PFSK-1 (cell line): ENCODE data around the gene BCL11A.

Source experiments
- FOXP2 ChIP-seq: optimal IDR thresholded peaks from 2 replicates; pipeline ENCODE3; 2011; ENCODE audit warnings: borderline replicate concordance, control low read depth, inconsistent platforms; ENCODE audit not compliant: insufficient read depth; ENCODE audit errors: extremely low read length, extremely low read depth
- POLR2AphosphoS5 ChIP-seq: IDR thresholded peaks from 2 replicates; pipeline ENCODE4 v1.6.1; 2012; ENCODE audit warnings: low read depth, mild to moderate bottlenecking, control low read depth, low read length, moderate library complexity
- REST ChIP-seq, 2 experiments: IDR thresholded peaks; 2 replicates each; pipeline versions ENCODE4 v1.6.1 to v1.8.0; 2011 to 2012; ENCODE audit warnings: low read depth in 2 of 2, low read length in 2 of 2, control low read depth in 1 of 2, inconsistent platforms in 1 of 2, mild to moderate bottlenecking in 1 of 2, moderate library complexity in 1 of 2; ENCODE audit not compliant: insufficient read depth in 1 of 2
- SIN3A ChIP-seq: IDR thresholded peaks from 2 replicates; pipeline ENCODE4 v1.6.1; 2012; ENCODE audit warnings: mild to moderate bottlenecking, low read length, moderate library complexity, borderline replicate concordance; ENCODE audit not compliant: insufficient read depth
- TAF1 ChIP-seq: IDR thresholded peaks from 2 replicates; pipeline ENCODE4 v1.6.1; 2012; ENCODE audit warnings: low read length, control low read depth, borderline replicate concordance; ENCODE audit not compliant: insufficient read depth

The BCL11A gene

DNA sequence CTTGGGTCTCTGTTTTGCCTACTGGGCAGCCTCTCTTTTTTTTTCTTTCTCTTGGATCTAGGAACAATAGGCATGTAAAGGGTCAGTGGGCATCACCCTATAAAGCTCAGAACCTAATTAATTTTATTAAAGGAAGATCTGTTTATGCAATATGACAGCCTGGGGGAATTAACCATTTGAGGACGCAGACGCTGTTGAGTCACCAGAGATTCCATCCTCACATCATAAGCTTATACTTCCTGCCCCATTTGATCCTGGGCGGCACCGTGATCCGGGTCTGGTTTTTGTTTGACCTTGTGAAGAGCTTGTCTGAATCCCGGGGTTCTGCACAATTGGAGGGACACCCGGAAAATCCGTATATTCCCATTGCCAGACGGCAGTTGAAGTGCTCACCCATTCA, 16.8 kb upstream of the BCL11A start:
- no peak for TF ChIP-seq POLR2AphosphoS5
- TF ChIP-seq FOXP2 = no peak
- TF ChIP-seq SIN3A = no peak
- TF ChIP-seq REST (IDR thresholded peaks at IDR 0.05; ENCODE audit: insufficient read depth in 1 of 2, low read depth in 2 of 2, low read length in 2 of 2) = no peak
- TF ChIP-seq TAF1 = no peak

- TF ChIP-seq POLR2AphosphoS5 (no peak), FOXP2 (no peak), SIN3A (no peak), REST (IDR thresholded peaks at IDR 0.05; ENCODE audit: insufficient read depth in 1 of 2, low read depth in 2 of 2, low read length in 2 of 2) (no peak), TAF1 (no peak)
Measured at GRCh38 chr2:60569680-60570111, 16.2 kb upstream of the BCL11A start.

- TF ChIP-seq SIN3A (no peak), TAF1 (no peak), FOXP2 (no peak), POLR2AphosphoS5 (no peak), REST (IDR thresholded peaks at IDR 0.05; ENCODE audit: insufficient read depth in 1 of 2, low read depth in 2 of 2, low read length in 2 of 2) (no peak)
Measured at GRCh38 chr2:60567919-60568768, 14.7 kb upstream of the BCL11A start.

DNA sequence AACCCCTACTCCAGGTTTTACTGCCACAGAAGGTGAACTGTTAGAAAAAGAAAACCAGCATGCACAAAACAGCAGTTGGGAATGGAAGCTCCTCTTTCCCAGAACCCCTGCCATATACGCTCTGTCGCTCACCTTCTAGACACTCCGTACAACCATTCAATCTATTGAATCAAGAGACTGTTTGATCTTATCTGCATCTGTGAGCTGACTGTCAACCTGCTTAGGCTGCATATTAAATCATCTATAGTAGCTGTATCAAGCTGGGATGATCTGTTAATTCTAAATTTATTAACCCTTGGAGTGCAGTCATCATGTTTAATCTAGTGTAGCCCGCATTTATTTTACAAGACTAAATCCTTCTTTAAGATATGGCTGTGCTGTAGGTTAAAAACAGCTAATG, 13.6 kb upstream of the BCL11A start:
- TF ChIP-seq SIN3A = no peak
- TF ChIP-seq FOXP2 = no peak
- no peak for TF ChIP-seq TAF1
- TF ChIP-seq REST (IDR thresholded peaks at IDR 0.05; ENCODE audit: insufficient read depth in 1 of 2, low read depth in 2 of 2, low read length in 2 of 2) = no peak
- TF ChIP-seq POLR2AphosphoS5 = no peak
